ENCODE results near the gene LRRC4B.

DNA sequence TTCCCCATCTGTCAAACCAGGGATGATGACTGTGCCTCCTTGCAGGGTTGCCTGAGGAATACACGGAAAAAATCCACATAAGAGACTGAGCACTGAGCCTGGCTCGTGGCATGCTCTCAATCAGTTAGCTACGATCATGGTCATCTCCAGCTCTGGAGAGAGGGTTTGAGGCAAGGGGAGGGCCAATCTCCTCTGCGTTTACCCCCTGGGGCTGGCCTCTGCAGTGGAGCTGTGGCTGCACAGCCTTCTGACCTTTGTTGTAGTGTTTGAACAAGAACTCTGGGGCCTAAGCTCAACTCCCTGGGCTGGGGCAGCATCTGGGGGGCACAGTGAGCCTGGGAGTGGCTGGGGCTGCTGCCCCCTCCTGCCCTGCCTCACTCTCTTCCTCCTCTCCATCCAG is 5.9 kb downstream of the LRRC4B start:
- TF ChIP-seq, protein P1, sequence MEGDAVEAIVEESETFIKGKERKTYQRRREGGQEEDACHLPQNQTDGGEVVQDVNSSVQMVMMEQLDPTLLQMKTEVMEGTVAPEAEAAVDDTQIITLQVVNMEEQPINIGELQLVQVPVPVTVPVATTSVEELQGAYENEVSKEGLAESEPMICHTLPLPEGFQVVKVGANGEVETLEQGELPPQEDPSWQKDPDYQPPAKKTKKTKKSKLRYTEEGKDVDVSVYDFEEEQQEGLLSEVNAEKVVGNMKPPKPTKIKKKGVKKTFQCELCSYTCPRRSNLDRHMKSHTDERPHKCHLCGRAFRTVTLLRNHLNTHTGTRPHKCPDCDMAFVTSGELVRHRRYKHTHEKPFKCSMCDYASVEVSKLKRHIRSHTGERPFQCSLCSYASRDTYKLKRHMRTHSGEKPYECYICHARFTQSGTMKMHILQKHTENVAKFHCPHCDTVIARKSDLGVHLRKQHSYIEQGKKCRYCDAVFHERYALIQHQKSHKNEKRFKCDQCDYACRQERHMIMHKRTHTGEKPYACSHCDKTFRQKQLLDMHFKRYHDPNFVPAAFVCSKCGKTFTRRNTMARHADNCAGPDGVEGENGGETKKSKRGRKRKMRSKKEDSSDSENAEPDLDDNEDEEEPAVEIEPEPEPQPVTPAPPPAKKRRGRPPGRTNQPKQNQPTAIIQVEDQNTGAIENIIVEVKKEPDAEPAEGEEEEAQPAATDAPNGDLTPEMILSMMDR (IDR thresholded peaks at IDR 0.05) = no peak
- TF ChIP-seq POLR2A (IDR thresholded peaks at IDR 0.05) = no peak

Data from lower leg skin (tissue), 3 donors.